ENCODE results near the gene PTTG1IP.
A peak's percentile ranks its signal among the peaks of the same experiment; 100 is the strongest.

Gene PTTG1IP

DNA sequence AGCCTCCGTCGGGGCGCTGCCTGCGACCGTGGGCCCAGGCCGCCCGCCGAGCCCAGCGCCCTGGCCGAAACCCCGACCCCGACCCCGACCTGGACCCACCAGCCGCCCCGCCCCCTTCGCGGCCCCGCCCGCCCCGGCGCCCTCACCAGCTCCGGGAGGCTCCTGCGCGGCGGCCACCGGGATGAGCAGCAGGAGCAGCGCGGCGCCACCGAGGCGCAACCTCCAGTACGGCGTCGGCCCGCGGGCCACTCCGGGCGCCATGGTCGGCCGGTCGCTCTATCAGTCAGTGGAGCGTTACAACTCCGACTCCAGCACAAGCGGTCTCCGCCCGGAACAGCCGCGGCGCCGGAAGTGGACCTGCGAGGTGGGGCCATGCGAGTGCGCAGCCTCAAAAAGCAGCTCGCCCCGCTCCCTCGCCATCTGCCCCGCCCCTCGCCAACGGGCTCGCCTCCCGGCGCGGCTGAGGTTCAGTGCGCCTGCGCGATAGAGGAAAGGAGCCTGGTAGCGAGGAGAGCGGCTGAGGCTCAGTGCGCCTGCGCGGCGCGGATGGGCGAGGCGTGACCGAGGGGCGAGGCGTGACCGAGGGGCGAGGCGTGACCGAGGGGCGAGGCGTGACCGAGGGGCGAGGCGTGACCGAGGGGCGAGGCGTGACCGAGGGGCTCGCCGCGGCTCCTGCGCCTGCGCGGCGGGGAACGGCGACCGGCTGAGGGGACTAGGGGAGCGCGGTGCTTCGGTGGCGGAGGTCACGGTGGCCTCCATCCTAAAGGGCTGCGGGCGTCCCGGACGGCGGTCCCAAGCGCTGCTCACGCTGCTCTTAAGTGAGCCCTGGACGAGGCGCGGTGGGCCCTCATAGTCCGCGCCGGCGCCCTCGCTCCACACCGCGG, at the start of gene PTTG1IP:
Gene PTTG1IP, minus strand, starts transcription at position 335 of the 884 bp plus-strand sequence. Its CDS starts 74 bp downstream, at position 261.
- H3K4me1 ChIP-seq (ENCODE audit: control insufficient read depth, insufficient read depth, low read length) = peaks cover 27% of the 10 kb centered on the region
- H3K4me3 ChIP-seq (ENCODE audit: low read depth, low read length) = peak within 1 kb of the TSS; percentile 89
- peak within 1 kb of the TSS; percentile 72 for H3K27ac ChIP-seq (ENCODE audit: low read depth, low read length)
- H3K9me3 ChIP-seq (ENCODE audit: control insufficient read depth, insufficient read depth, low read length) = no peaks in the 10 kb centered on the region
- no peaks in the 10 kb centered on the region for H3K36me3 ChIP-seq (ENCODE audit: control insufficient read depth, insufficient read depth, low read length)
- peak within 1 kb of the TSS; percentile 48 for H3K9ac ChIP-seq (ENCODE audit: low read depth, low read length)
- peaks cover 18% of the 10 kb centered on the region for H3K27me3 ChIP-seq (ENCODE audit: control insufficient read depth, insufficient read depth, low read length)

DNA sequence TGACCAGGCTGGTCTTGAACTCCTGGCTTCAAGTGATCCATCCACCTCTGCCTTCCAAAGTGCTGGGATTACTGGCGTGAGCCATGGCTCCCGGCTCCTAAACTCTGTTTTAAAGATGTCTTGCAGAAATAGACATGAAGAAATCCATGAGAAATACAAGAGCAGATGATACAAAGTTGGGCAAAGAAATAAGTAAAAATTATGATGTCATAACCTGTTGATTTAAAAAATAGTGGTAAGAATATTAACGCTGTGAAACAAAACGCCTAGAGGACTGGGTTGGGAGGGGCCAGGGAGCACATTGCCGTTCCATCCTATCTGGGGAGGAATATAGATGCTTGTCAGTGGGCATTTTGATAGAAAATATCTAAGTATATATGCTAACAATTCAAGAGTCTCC, 48.4 kb upstream of the PTTG1IP start:
- peaks cover 5% of the 10 kb centered on the region for H3K27me3 ChIP-seq (ENCODE audit: control insufficient read depth, insufficient read depth, low read length)
- H3K36me3 ChIP-seq (ENCODE audit: control insufficient read depth, insufficient read depth, low read length) = no peaks in the 10 kb centered on the region
- H3K4me3 ChIP-seq (ENCODE audit: low read depth, low read length) = no peak overlapping the region
- H3K9ac ChIP-seq (ENCODE audit: low read depth, low read length) = no peak overlapping the region
- peaks cover 5% of the 10 kb centered on the region for H3K4me1 ChIP-seq (ENCODE audit: control insufficient read depth, insufficient read depth, low read length)
- H3K27ac ChIP-seq (ENCODE audit: low read depth, low read length) = no peak overlapping the region
- no peaks in the 10 kb centered on the region for H3K9me3 ChIP-seq (ENCODE audit: control insufficient read depth, insufficient read depth, low read length)

GRCh38 chr21:44920694-44921604, 47.5 kb upstream of the PTTG1IP start, which contains the start of gene ITGB2:
TSS of gene ITGB2 (minus strand) at chr21:44920899. CDS start at chr21:44910782, 10,117 bp downstream.
- Histone ChIP-seq H3K4me3 (ENCODE audit: low read depth, low read length) (no peak within 1 kb of the TSS), H3K36me3 (ENCODE audit: control insufficient read depth, insufficient read depth, low read length) (no peaks in the 10 kb centered on the region), H3K4me1 (ENCODE audit: control insufficient read depth, insufficient read depth, low read length) (no peaks in the 10 kb centered on the region), H3K27me3 (ENCODE audit: control insufficient read depth, insufficient read depth, low read length) (no peaks in the 10 kb centered on the region; the same call in 1 of the 2 replicates), H3K9ac (ENCODE audit: low read depth, low read length) (no peak within 1 kb of the TSS), H3K27ac (ENCODE audit: low read depth, low read length) (no peak within 1 kb of the TSS), H3K9me3 (ENCODE audit: control insufficient read depth, insufficient read depth, low read length) (no peaks in the 10 kb centered on the region)

DNA sequence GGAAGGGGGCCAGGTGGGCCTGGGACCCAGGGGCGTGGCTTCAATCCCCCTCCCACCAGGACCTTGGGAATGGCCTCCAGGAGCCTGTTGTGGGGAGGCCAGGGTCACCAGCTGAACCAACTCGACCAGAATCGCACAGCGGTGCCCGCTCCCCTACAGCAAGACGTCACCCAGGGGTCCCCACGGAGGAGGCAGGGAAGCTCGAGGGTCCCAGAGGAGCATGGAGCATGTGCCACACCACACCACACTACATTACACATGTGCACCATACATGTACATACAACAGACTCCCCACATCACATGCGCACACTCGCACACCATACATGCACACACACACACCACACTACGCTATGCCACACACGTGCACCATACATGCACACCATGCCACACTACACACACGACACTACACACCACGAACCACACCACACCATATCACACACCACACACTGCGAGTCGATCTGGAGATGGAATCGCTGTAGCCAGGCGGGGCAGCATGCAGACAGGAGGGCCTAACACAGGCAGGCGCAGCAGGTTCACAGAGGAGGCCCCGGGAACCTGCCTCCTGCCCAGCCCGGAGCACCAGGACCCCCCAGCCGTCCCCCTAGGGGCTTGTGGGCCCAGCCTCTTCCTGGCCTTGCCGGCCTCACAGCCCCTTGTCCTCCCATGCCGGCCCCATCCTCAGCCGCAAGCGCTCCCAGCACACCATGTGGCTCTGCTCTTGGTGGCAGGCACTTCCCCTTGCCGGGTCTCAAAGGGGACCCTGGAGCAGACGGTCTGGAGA, 46.6 kb upstream of the PTTG1IP start:
- Histone ChIP-seq H3K36me3 (ENCODE audit: control insufficient read depth, insufficient read depth, low read length) (no peaks in the 10 kb centered on the region), H3K9me3 (ENCODE audit: control insufficient read depth, insufficient read depth, low read length) (no peaks in the 10 kb centered on the region), H3K9ac (ENCODE audit: low read depth, low read length) (no peak overlapping the region), H3K4me1 (ENCODE audit: control insufficient read depth, insufficient read depth, low read length) (no peaks in the 10 kb centered on the region), H3K27ac (ENCODE audit: low read depth, low read length) (no peak overlapping the region), H3K27me3 (ENCODE audit: control insufficient read depth, insufficient read depth, low read length) (no peaks in the 10 kb centered on the region; the same call in 1 of the 2 replicates), H3K4me3 (ENCODE audit: low read depth, low read length) (no peak overlapping the region)

DNA sequence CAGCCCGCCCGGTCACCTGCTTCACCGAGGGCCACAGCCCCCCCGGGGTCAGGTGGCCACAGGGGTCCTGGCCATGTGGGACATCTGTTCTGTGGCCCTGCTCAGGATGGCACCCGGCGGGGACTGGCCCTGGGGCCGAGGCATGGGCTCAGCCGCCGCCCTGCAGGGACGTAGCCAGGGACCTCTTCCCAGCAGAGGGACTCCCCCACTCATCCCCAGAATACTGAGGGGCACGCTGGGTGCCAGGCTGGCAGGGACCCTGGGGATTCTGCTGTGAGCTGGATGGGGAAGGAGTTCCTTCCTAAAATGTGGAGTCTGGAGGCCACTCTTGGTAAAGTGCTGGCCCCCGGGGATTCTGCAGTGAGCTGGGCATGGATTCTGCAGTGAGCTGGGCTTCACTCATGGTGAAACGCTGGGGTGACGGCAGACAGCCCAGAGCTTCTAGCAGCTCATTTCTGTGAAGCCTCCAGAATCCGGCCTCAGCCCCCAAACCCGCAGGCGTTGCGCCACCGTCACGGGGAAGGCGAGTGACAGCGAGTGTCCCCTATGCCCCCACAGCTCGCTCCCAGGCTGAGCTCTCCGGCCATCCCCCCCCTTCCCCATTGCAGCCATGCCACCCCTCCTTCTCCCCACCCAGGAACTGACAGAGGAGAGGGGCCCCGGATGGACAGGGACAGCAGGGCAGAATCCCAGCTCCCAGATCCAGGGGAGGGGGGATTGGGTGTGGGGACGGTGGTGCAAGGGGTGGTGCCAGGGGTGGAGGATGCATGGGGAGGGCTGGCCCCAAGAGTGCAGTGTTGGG, 45.8 kb upstream of the PTTG1IP start:
- H3K9ac ChIP-seq (ENCODE audit: low read depth, low read length) = no peak overlapping the region
- no peaks in the 10 kb centered on the region for H3K9me3 ChIP-seq (ENCODE audit: control insufficient read depth, insufficient read depth, low read length)
- no peaks in the 10 kb centered on the region; the same call in 1 of the 2 replicates for H3K27me3 ChIP-seq (ENCODE audit: control insufficient read depth, insufficient read depth, low read length)
- no peak overlapping the region for H3K27ac ChIP-seq (ENCODE audit: low read depth, low read length)
- no peaks in the 10 kb centered on the region for H3K36me3 ChIP-seq (ENCODE audit: control insufficient read depth, insufficient read depth, low read length)
- H3K4me1 ChIP-seq (ENCODE audit: control insufficient read depth, insufficient read depth, low read length) = no peaks in the 10 kb centered on the region
- H3K4me3 ChIP-seq (ENCODE audit: low read depth, low read length) = no peak overlapping the region

GRCh38 chr21:44918581-44919033, 45.1 kb upstream of the PTTG1IP start:
- H3K4me1 ChIP-seq (ENCODE audit: control insufficient read depth, insufficient read depth, low read length) = no peaks in the 10 kb centered on the region
- no peak overlapping the region for H3K27ac ChIP-seq (ENCODE audit: low read depth, low read length)
- no peaks in the 10 kb centered on the region for H3K9me3 ChIP-seq (ENCODE audit: control insufficient read depth, insufficient read depth, low read length)
- no peak overlapping the region for H3K4me3 ChIP-seq (ENCODE audit: low read depth, low read length)
- no peaks in the 10 kb centered on the region for H3K36me3 ChIP-seq (ENCODE audit: control insufficient read depth, insufficient read depth, low read length)
- H3K9ac ChIP-seq (ENCODE audit: low read depth, low read length) = no peak overlapping the region
- no peaks in the 10 kb centered on the region for H3K27me3 ChIP-seq (ENCODE audit: control insufficient read depth, insufficient read depth, low read length)

DNA sequence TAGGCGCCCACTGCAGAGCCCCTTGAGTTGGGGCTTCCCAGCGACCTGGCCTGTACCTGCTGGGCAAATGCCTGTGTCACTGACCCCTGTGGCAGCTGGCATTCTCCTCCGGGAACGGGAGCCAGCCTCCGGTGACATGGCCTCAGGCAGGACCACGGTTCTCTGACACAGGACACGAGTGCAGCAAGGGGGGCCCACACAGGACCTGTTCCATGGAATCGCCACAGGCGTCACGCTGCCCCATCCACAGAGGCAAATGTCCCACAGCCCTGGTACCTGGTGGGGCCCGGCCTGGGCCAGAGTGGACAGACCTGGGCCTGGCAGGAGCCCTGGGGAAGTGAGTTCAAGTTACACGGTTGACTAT, 44.6 kb upstream of the PTTG1IP start:
- no peak overlapping the region for H3K9ac ChIP-seq (ENCODE audit: low read depth, low read length)
- no peaks in the 10 kb centered on the region for H3K4me1 ChIP-seq (ENCODE audit: control insufficient read depth, insufficient read depth, low read length)
- no peak overlapping the region for H3K4me3 ChIP-seq (ENCODE audit: low read depth, low read length)
- no peaks in the 10 kb centered on the region for H3K36me3 ChIP-seq (ENCODE audit: control insufficient read depth, insufficient read depth, low read length)
- no peak overlapping the region for H3K27ac ChIP-seq (ENCODE audit: low read depth, low read length)
- H3K9me3 ChIP-seq (ENCODE audit: control insufficient read depth, insufficient read depth, low read length) = no peaks in the 10 kb centered on the region
- no peaks in the 10 kb centered on the region for H3K27me3 ChIP-seq (ENCODE audit: control insufficient read depth, insufficient read depth, low read length)

DNA sequence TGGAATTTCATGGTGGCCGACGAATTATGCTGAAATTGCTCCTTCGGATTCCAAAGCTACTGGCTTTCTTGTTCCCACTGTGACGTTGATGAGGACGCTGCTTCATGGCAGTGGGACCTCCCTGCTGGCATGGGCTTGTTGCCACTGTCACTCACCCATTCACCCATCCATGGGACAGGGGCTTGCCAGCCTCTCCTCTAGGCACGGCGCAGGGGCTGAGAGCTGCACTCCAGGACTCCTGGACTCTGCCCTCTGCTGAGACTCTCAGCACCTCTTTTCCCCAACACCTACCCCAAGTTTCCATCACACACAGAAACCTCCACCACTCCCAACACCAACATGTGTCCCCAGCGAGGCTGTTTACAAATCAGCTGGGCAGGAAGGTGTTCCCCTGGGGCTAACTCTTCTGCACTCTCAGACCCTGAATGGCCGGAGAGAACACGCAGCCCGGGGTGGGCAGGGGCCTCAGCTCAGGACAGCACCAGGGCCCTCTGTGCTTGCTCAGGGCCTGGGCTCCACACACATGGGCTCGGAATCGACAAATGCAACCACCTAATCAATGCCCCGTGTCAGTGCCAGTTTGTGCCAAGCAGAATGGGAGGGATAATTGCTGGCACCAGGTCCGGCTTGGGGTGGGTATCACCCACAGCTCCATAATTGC, 44.1 kb upstream of the PTTG1IP start:
- no peaks in the 10 kb centered on the region for H3K27me3 ChIP-seq (ENCODE audit: control insufficient read depth, insufficient read depth, low read length)
- no peaks in the 10 kb centered on the region for H3K4me1 ChIP-seq (ENCODE audit: control insufficient read depth, insufficient read depth, low read length)
- H3K9me3 ChIP-seq (ENCODE audit: control insufficient read depth, insufficient read depth, low read length) = no peaks in the 10 kb centered on the region

DNA sequence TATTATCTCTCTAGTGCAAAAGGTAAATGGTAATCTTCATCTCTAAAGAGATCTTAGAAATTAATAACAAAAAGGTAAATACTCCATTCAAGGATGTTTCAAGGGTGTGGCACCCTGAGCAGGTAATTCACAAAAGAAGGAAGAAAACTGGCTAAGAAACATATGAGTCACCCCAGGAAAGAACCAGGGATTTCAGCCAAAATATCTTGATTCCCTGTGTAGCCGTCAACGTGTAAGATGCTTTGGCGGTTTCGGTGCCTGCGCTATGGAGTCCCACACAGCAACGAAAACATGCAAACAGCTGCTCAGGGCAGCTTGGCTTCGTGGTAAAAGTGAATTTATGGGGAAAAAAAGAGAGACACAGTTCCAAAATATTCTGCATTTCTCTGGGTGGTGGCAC, 43.5 kb upstream of the PTTG1IP start:
- Histone ChIP-seq H3K36me3 (ENCODE audit: control insufficient read depth, insufficient read depth, low read length) (no peaks in the 10 kb centered on the region), H3K9me3 (ENCODE audit: control insufficient read depth, insufficient read depth, low read length) (no peaks in the 10 kb centered on the region), H3K27me3 (ENCODE audit: control insufficient read depth, insufficient read depth, low read length) (no peaks in the 10 kb centered on the region), H3K4me1 (ENCODE audit: control insufficient read depth, insufficient read depth, low read length) (no peaks in the 10 kb centered on the region), H3K4me3 (ENCODE audit: low read depth, low read length) (no peak overlapping the region), H3K9ac (ENCODE audit: low read depth, low read length) (no peak overlapping the region), H3K27ac (ENCODE audit: low read depth, low read length) (no peak overlapping the region)

More for the DNA sequence above, 44.1 kb upstream of the PTTG1IP start:
- no peak overlapping the region for H3K4me3 ChIP-seq (ENCODE audit: low read depth, low read length)
- H3K27ac ChIP-seq (ENCODE audit: low read depth, low read length) = no peak overlapping the region
- H3K36me3 ChIP-seq (ENCODE audit: control insufficient read depth, insufficient read depth, low read length) = no peaks in the 10 kb centered on the region
- H3K9ac ChIP-seq (ENCODE audit: low read depth, low read length) = no peak overlapping the region

Measured in HUES48 (cell line).